SK-N-SH treated with all-trans-retinoic acid at 6 μM for 48 hours (cell line): ENCODE data around the gene RGL2.

Source experiments
- ATAC-seq: fragments of 200-7000 bp; cut with Tn5 transposase; 3 replicates; pipeline ENCODE4 v1.9.1; 2020; ENCODE audit warnings: mild to moderate bottlenecking, moderate library complexity
- ARNTL ChIP-seq: fragments of 450-650 bp; formaldehyde crosslinking; IDR thresholded peaks from 2 replicates; pipeline ENCODE4 v1.5.0; 2020; ENCODE audit warnings: low read depth, mild to moderate bottlenecking, moderate library complexity, borderline replicate concordance
- CSDC2 ChIP-seq: fragments of 250-450 bp; sonication (Bioruptor Pico); IDR thresholded peaks from 2 replicates; pipeline ENCODE4 v1.5.0; 2020; ENCODE audit warnings: mild to moderate bottlenecking, moderate library complexity
- ESRRG ChIP-seq: fragments of 250-450 bp; sonication (Bioruptor Pico); IDR thresholded peaks from 2 replicates; pipeline ENCODE4 v1.6.1; 2021; ENCODE audit warnings: mild to moderate bottlenecking
- GLIS3 ChIP-seq: fragments of 250-450 bp; sonication (Bioruptor Pico); IDR thresholded peaks from 2 replicates; pipeline ENCODE4 v1.5.0; 2020; ENCODE audit warnings: mild to moderate bottlenecking, moderate library complexity
- ISL1 ChIP-seq: fragments of 250-450 bp; sonication (Bioruptor Pico); IDR thresholded peaks from 2 replicates; pipeline ENCODE4 v2.1.2; 2022; ENCODE audit warnings: mild to moderate bottlenecking, moderate library complexity
- OSR1 ChIP-seq: fragments of 250-450 bp; sonication (Bioruptor Pico); IDR thresholded peaks from 2 replicates; pipeline ENCODE4 v1.8.0; 2022; ENCODE audit warnings: moderate library complexity, mild to moderate bottlenecking, inconsistent platforms
- PPARA ChIP-seq: fragments of 250-450 bp; sonication (Bioruptor Pico); IDR thresholded peaks from 2 replicates; pipeline ENCODE4 v1.5.0; 2020; ENCODE audit warnings: mild to moderate bottlenecking, borderline replicate concordance
- RARB ChIP-seq: fragments of 250-450 bp; sonication (Bioruptor Pico); IDR thresholded peaks from 2 replicates; pipeline ENCODE4 v1.8.0; 2021; ENCODE audit warnings: mild to moderate bottlenecking, moderate library complexity
- SNAI2 ChIP-seq: fragments of 250-450 bp; sonication (Bioruptor Pico); IDR thresholded peaks from 2 replicates; pipeline ENCODE4 v1.5.0; 2020; ENCODE audit warnings: mild to moderate bottlenecking, moderate library complexity
- TCF4 ChIP-seq: fragments of 250-450 bp; sonication (Bioruptor Pico); IDR thresholded peaks from 2 replicates; pipeline ENCODE4 v1.8.0; 2021; ENCODE audit warnings: mild to moderate bottlenecking, moderate library complexity, borderline replicate concordance
- TOX ChIP-seq: fragments of 250-450 bp; sonication (Bioruptor Pico); IDR thresholded peaks from 2 replicates; pipeline ENCODE4 v1.8.0; 2021; ENCODE audit warnings: mild to moderate bottlenecking, moderate library complexity, borderline replicate concordance
- ZFP3 ChIP-seq: fragments of 250-450 bp; sonication (Bioruptor Pico); IDR thresholded peaks from 2 replicates; pipeline ENCODE4 v1.5.0; 2020; ENCODE audit warnings: mild to moderate bottlenecking, moderate library complexity
- ZFP30 ChIP-seq: fragments of 450-650 bp; formaldehyde crosslinking; IDR thresholded peaks from 2 replicates; pipeline ENCODE4 v1.5.0; 2022; ENCODE audit warnings: mild to moderate bottlenecking, moderate library complexity
- ZNF565 ChIP-seq: fragments of 450-650 bp; formaldehyde crosslinking; conservative IDR thresholded peaks from 2 replicates; pipeline ENCODE4 v1.5.0; 2020; ENCODE audit warnings: low read depth, mild to moderate bottlenecking, moderate library complexity
- ZNF70 ChIP-seq: fragments of 450-650 bp; formaldehyde crosslinking; IDR thresholded peaks from 2 replicates; pipeline ENCODE4 v1.5.0; 2020; ENCODE audit warnings: mild to moderate bottlenecking, moderate library complexity
- TF ChIP-seq, protein P1 (sequence below): fragments of 250-450 bp; sonication (Bioruptor Pico); IDR thresholded peaks from 2 replicates; pipeline ENCODE4 v1.5.1; 2021; ENCODE audit warnings: mild to moderate bottlenecking, moderate library complexity
- TF ChIP-seq, protein P2 (sequence below): fragments of 250-450 bp; sonication (Bioruptor Pico); IDR thresholded peaks from 2 replicates; pipeline ENCODE4 v1.5.1; 2020; ENCODE audit warnings: low read depth, mild to moderate bottlenecking, moderate library complexity

RGL2 gene

DNA sequence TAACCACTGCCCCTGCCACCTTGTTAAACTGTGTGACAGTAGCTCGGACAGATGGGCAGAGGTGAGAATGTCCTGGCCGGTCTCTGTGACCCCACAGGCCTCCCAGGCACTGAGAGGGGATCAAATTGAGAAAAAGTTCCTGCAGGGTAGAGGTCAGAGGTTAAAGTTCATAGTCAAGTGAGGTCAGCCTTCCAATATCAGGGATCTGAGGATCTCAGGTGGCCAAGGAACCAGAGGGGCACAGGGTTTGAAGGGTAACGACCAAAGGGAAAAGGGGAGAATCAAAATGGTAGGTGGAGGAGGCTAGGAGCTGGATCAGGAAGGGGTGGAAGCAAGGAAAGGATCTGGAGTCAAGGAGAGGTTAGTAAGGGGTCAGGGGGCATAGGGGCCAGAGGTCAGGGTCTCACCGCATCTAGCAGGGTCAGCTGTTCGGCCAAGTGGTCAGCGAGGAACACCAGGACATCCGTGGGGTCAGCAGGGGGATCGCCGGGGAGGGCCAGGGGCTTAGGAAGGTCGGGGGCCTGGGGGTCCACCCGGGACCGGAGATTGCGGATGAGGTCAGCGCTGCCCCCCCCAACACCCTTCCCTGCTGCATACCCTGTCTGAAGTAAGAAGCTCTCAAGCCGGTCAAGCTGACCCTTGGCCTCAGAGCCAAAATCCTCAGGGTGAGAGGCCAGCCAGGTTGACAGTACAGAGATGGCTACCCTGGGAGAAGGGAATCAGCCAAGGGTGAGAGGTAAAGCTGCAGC is 2.9 kb downstream of the RGL2 start:
- TF ChIP-seq GLIS3 (CRISPR knock-in tag) (no peak), CSDC2 (CRISPR knock-in tag) (no peak), ZNF565 (no peak), SNAI2 (CRISPR knock-in tag) (no peak)
- no peak for ATAC-seq

DNA sequence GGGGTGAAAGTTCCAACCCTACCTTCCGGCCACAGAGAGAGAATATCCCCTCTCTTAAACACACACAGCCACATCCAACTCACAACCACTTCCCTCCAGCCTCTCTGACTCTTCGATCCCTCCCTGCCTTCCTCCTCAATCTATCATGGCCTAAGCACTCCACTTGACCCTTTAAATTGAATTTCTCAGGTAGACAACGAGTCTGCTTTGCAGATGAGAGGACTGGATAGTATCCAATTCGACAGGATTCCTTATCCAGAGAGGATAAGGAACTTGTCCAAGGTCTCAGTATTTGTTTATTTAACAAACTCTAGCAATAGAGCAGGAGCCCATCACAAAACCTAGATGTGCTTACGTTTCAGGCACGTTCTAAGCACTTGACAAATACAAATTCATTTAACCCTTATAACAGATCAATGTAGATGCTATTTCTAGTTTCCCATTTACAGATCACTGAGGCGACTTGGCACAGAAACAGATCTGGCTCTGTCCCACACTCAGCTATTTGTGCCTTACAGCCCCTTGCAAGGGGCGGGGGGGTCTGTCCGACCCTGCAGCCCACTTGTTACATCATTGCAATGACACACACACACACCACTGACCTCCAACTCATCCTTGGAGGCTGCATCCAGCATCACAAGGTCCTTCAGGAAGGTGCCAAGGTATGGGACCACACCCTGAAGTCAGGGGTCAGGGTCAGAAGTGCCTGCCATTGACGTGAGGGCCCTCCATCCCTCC is 4.5 kb downstream of the RGL2 start:
- no peak for TF ChIP-seq CSDC2 (CRISPR knock-in tag)
- no peak for TF ChIP-seq ZFP3 (CRISPR knock-in tag)
- TF ChIP-seq RARB (CRISPR knock-in tag): no peak
- ATAC-seq: no peak

DNA sequence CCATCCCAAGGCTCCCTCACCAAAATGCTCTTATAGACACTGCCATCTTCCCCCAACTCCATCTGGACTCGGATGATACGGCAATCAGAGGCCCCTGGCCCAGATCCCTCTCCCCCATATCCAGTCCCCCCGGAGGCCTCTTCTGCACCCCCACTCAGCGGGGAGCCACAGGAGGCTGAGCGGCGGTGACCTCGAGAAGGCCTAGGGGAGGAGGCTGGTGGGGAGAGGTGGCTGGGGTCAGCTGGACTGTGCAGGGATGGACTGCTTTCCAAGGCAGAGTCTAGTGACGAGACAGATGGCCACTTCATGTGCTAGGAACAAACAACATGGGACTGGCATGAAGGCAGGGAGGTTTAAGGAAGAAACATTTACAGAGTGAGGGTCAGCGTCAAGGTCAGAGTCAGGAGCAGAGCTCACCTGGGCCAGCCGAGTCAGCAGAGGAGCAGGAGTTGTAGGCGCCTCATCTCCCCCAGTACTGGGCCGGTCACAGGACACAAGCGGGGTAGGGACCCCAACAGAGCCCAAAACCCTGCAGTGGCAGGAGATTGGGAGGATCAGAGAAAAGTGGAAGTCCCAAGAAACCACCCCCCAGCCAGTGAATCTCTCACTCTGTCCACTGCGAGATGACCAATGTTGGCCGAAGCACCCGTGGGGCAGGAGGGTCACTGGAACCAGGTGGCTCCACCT is 5.6 kb downstream of the RGL2 start:
- TF ChIP-seq OSR1 (CRISPR knock-in tag): no peak
- TF ChIP-seq CSDC2 (CRISPR knock-in tag): no peak
- TF ChIP-seq, protein P1, sequence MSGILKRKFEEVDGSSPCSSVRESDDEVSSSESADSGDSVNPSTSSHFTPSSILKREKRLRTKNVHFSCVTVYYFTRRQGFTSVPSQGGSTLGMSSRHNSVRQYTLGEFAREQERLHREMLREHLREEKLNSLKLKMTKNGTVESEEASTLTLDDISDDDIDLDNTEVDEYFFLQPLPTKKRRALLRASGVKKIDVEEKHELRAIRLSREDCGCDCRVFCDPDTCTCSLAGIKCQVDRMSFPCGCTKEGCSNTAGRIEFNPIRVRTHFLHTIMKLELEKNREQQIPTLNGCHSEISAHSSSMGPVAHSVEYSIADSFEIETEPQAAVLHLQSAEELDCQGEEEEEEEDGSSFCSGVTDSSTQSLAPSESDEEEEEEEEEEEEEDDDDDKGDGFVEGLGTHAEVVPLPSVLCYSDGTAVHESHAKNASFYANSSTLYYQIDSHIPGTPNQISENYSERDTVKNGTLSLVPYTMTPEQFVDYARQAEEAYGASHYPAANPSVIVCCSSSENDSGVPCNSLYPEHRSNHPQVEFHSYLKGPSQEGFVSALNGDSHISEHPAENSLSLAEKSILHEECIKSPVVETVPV (CRISPR knock-in tag): no peak
- TF ChIP-seq ESRRG: no peak
- TF ChIP-seq SNAI2 (CRISPR knock-in tag): no peak
- TF ChIP-seq ZFP30 (CRISPR knock-in tag): no peak
- no peak for TF ChIP-seq GLIS3 (CRISPR knock-in tag)
- TF ChIP-seq, protein P2, sequence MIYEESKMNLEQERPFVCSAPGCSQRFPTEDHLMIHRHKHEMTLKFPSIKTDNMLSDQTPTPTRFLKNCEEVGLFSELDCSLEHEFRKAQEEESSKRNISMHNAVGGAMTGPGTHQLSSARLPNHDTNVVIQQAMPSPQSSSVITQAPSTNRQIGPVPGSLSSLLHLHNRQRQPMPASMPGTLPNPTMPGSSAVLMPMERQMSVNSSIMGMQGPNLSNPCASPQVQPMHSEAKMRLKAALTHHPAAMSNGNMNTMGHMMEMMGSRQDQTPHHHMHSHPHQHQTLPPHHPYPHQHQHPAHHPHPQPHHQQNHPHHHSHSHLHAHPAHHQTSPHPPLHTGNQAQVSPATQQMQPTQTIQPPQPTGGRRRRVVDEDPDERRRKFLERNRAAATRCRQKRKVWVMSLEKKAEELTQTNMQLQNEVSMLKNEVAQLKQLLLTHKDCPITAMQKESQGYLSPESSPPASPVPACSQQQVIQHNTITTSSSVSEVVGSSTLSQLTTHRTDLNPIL (CRISPR knock-in tag): no peak
- no peak for TF ChIP-seq RARB (CRISPR knock-in tag)
- no peak for ATAC-seq

DNA sequence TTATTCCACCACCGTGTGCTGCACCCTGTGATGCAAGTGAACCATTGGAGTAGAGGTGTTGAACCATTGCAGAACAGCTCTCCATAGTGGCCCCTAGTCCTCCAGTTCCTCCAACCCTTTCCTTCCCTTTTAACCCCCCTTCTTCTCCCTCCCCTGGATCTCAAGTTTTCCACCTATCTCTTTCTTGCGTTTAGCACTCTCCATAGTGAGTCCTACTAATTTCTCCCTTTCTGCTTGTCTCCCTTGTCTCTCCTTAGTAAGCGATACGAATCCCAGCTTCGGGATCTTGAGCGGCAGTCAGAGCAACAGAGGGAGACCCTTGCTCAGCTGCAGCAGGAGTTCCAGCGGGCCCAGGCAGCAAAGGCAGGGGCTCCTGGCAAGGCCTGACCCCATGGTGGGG is 8.3 kb downstream of the RGL2 start:
- ATAC-seq: no peak
- TF ChIP-seq OSR1 (CRISPR knock-in tag): no peak
- TF ChIP-seq TOX (CRISPR knock-in tag): no peak
- TF ChIP-seq TCF4 (CRISPR knock-in tag): no peak
- no peak for TF ChIP-seq ESRRG
- TF ChIP-seq ISL1 (CRISPR knock-in tag): no peak
- TF ChIP-seq, protein P2 (CRISPR knock-in tag): no peak
- TF ChIP-seq ZFP3 (CRISPR knock-in tag): no peak
- no peak for TF ChIP-seq PPARA (CRISPR knock-in tag)
- no peak for TF ChIP-seq ZFP30 (CRISPR knock-in tag)
- TF ChIP-seq CSDC2 (CRISPR knock-in tag): no peak
- no peak for TF ChIP-seq ARNTL (CRISPR knock-in tag)
- TF ChIP-seq ZNF70: no peak

DNA sequence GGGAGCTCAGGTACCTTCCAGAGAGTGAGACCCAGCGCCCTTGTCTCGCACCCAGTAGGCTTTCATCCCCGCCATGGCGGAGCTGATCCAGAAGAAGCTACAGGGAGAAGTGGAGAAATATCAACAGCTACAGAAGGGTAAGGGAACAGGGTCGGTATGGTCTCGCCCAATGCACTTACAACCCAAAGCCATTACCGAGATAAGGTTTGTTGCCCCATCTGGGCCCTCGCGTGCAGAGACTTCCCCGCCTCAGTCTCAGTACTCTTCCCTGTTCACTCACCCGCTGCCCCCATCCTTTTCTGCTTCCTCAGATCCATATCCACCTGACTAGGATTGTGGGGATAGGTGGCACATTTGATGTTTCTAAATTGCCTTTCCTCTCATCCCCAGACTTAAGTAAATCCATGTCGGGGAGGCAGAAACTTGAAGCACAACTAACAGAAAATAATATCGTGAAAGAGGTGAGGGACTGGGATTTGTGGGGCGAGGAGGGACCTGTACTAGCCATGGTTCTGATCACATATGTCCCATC is 8.9 kb downstream of the RGL2 start:
- TF ChIP-seq ESRRG (no peak), ISL1 (CRISPR knock-in tag) (no peak), RARB (CRISPR knock-in tag) (no peak), ZFP30 (CRISPR knock-in tag) (no peak), SNAI2 (CRISPR knock-in tag) (no peak)
- TF ChIP-seq, protein P1 (CRISPR knock-in tag): no peak
- peak; percentile 31 for ATAC-seq
